ENCODE measurements around the gene THRAP3. TPM values are rescaled to one million over a fixed set of nuclear protein-coding genes. Genes with fewer than 3 reads are reported as not detected.
A peak's percentile ranks its signal among the peaks of the same experiment; 100 is the strongest.
"Not testable (repeated sequence)": the region's sequence is repeated elsewhere in the genome, so short reads cannot be mapped to it uniquely, and the experiment has no call there.

THRAP3 gene
- total RNA-seq, 1 experiment from 2014 or later = 143 TPM

GRCh38 chr1:36212782-36213181, 11.5 kb upstream of the THRAP3 start:
- Histone ChIP-seq H3K9me3 (ENCODE audit: insufficient read depth, low read depth) (no peaks in the 10 kb centered on the region), H3K9me2 (ENCODE audit: insufficient read depth) (no peaks in the 10 kb centered on the region), H3K36me3 (ENCODE audit: low read depth) (no peaks in the 10 kb centered on the region), H4K20me1 (ENCODE audit: insufficient read depth) (no peaks in the 10 kb centered on the region), H3F3A (ENCODE audit: insufficient read depth, low read depth) (peaks cover under 1% of the 10 kb centered on the region; the same call in 1 of the 2 replicates), H3K4me2 (no peak overlapping the region), H3K4me1 (replicated peaks; ENCODE audit: insufficient read depth) (peaks cover 5% of the 10 kb centered on the region; the same call in 1 of the 2 replicates), H3K27me3 (ENCODE audit: insufficient read depth, low read depth) (no peaks in the 10 kb centered on the region), H3K27ac (no peak overlapping the region), H3K79me2 (ENCODE audit: low read depth) (no peaks in the 10 kb centered on the region), H3K4me3 (no peak overlapping the region), H2AFZ (no peak overlapping the region)
- ChIA-PET POLR2A (ENCODE audit: unreplicated experiment) (no interaction called here), CTCF (no interaction called here)
- peak; percentile 13 to 48 for DNase-seq
- intact Hi-C loops (cut with micrococcal nuclease; ENCODE audit: unreplicated experiment) = no loop called here
- no peak for TF ChIP-seq EZH2 (IDR thresholded peaks at IDR 0.05; ENCODE audit: low read depth)
- TF ChIP-seq, protein P1, sequence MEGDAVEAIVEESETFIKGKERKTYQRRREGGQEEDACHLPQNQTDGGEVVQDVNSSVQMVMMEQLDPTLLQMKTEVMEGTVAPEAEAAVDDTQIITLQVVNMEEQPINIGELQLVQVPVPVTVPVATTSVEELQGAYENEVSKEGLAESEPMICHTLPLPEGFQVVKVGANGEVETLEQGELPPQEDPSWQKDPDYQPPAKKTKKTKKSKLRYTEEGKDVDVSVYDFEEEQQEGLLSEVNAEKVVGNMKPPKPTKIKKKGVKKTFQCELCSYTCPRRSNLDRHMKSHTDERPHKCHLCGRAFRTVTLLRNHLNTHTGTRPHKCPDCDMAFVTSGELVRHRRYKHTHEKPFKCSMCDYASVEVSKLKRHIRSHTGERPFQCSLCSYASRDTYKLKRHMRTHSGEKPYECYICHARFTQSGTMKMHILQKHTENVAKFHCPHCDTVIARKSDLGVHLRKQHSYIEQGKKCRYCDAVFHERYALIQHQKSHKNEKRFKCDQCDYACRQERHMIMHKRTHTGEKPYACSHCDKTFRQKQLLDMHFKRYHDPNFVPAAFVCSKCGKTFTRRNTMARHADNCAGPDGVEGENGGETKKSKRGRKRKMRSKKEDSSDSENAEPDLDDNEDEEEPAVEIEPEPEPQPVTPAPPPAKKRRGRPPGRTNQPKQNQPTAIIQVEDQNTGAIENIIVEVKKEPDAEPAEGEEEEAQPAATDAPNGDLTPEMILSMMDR (conservative IDR thresholded peaks at IDR 0.05) = no peak
- no TSS peak for BruUV-seq (replicated peaks)

DNA sequence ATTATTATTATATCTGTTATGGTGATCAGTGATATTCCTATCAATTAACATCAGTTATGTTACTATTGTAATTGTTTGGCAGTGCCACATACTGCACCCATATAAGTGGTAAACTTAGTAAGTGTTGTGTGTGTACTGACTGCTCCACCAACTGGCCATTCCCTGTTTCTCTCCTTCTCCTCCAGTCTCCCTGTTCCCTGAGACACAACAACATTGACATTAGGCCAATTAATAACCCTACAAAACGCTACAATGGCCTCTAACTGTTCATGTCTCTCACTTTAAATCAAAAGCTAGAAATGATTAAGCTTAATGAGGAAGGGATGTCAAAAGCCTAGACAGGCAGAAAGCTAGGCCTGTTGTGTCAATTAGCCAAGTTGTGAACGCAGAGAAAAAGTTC, 6.6 kb upstream of the THRAP3 start:
- ChIA-PET CTCF (no interaction called here), POLR2A (ENCODE audit: unreplicated experiment) (no interaction called here)
- no TSS peak for BruUV-seq (replicated peaks)
- Histone ChIP-seq H3K9me3 (ENCODE audit: insufficient read depth, low read depth) (no peaks in the 10 kb centered on the region), H3F3A (ENCODE audit: insufficient read depth, low read depth) (peaks cover 5% of the 10 kb centered on the region), H3K4me3 (no peak overlapping the region), H4K20me1 (ENCODE audit: insufficient read depth) (no peaks in the 10 kb centered on the region), H3K79me2 (ENCODE audit: low read depth) (no peaks in the 10 kb centered on the region), H3K4me2 (no peak overlapping the region), H3K27me3 (ENCODE audit: insufficient read depth, low read depth) (no peaks in the 10 kb centered on the region), H3K36me3 (ENCODE audit: low read depth) (no peaks in the 10 kb centered on the region), H2AFZ (no peak overlapping the region), H3K9me2 (ENCODE audit: insufficient read depth) (no peaks in the 10 kb centered on the region), H3K4me1 (replicated peaks; ENCODE audit: insufficient read depth) (peaks cover 3% of the 10 kb centered on the region), H3K27ac (no peak overlapping the region)
- intact Hi-C loops (cut with micrococcal nuclease; ENCODE audit: unreplicated experiment) = loop anchor here (1.0 kb wide), 1 partner anchor 68 kb away; the partner anchor contains the start of gene TRAPPC3
- DNase-seq = no peak
- no peak for TF ChIP-seq EZH2 (IDR thresholded peaks at IDR 0.05; ENCODE audit: low read depth)
- TF ChIP-seq, protein P1 (conservative IDR thresholded peaks at IDR 0.05) = peak; percentile 37; the same call in 1 of the 2 replicates

DNA sequence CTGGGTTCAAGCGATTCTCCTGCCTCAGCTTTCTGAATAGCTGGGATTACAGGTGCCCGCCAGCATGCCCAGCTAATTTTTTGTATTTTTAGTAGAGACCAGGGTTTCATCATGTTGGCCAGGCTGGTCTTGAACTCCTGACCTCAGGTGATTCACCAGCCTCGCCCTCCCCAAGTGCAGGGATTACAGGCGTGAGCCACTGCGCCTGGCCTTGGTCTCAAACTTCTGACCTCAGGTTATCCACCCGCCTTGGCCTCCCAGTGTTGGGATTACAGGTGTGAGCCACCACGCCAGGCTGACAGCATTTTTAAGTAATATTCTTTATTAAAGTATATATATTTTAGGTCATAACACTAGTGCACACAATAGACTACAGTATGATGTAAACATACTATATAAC, 2.3 kb upstream of the THRAP3 start:
- H3K9me3 ChIP-seq (ENCODE audit: insufficient read depth, low read depth); DNase-seq; POLR2A ChIA-PET (ENCODE audit: unreplicated experiment); H3K4me2 ChIP-seq; H3K4me3 ChIP-seq; BruUV-seq (replicated peaks); intact Hi-C loops (cut with micrococcal nuclease; ENCODE audit: unreplicated experiment); H2AFZ ChIP-seq; H3K27me3 ChIP-seq (ENCODE audit: insufficient read depth, low read depth); H3K9me2 ChIP-seq (ENCODE audit: insufficient read depth); H3K27ac ChIP-seq: not testable (repeated sequence)
- Histone ChIP-seq H3K36me3 (ENCODE audit: low read depth) (peaks cover 11% of the 10 kb centered on the region), H4K20me1 (ENCODE audit: insufficient read depth) (peaks cover 20% of the 10 kb centered on the region), H3K4me1 (replicated peaks; ENCODE audit: insufficient read depth) (peaks cover 12% of the 10 kb centered on the region), H3F3A (ENCODE audit: insufficient read depth, low read depth) (peaks cover 22% of the 10 kb centered on the region), H3K79me2 (ENCODE audit: low read depth) (peaks cover 25% of the 10 kb centered on the region)
- CTCF ChIA-PET = interaction anchor here (0.7 to 1.0 kb wide), 2 partner anchors 22 to 71 kb away, joined by 6 to 9 read pairs; no protein-coding TSS in a partner anchor
